ENCODE measurements around the gene NCKAP5L.
"Not testable (repeated sequence)": the region's sequence is repeated elsewhere in the genome, so short reads cannot be mapped to it uniquely, and the experiment has no call there.

The NCKAP5L gene

GRCh38 chr12:49798934-49799333, 29.3 kb downstream of the NCKAP5L start:
- no peak for DNase-seq

DNA sequence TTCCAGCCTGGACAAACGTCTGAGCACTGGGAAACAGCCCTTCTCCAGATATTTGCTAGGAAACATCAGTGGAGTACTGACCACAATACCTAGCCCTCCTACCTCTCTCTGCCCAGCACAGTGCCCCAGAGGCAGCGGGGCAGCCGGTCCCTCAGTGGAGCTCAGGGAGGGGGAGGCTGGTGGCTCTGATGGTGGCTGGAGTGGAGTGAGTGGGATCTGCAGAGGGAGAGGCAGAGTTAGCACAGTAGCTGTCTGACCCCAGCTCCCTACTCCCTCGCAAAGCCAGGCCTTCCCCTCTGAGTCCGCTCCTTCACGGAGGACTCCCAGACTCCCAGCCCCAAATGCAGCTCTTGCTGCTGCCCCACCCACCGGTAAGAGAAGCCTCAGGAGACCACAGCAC, 30.0 kb downstream of the NCKAP5L start:
- DNase-seq = no peak

DNA sequence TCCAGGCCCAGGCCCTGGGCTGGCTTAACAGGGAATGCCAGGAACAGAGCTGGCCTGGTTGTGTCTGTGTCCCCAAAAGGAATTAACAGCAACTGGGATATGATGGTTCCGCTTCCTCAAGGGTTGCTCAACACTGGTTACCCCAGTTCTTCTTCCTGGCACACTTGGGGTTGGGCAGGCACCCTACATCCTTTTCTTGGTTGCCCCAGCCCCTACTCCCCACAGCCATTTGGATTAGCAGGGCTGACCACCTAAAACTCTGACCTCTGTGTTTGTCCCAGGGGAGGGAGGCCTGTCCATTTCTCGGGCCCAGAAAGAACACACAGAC, 30.8 kb downstream of the NCKAP5L start:
- DNase-seq = no peak

GRCh38 chr12:49796606-49797448, 31.4 kb downstream of the NCKAP5L start:
- DNase-seq = no peak

GRCh38 chr12:49796155-49796554, 32.1 kb downstream of the NCKAP5L start:
- no peak for DNase-seq

GRCh38 chr12:49795654-49796105, 32.5 kb downstream of the NCKAP5L start:
- DNase-seq = no peak

DNA sequence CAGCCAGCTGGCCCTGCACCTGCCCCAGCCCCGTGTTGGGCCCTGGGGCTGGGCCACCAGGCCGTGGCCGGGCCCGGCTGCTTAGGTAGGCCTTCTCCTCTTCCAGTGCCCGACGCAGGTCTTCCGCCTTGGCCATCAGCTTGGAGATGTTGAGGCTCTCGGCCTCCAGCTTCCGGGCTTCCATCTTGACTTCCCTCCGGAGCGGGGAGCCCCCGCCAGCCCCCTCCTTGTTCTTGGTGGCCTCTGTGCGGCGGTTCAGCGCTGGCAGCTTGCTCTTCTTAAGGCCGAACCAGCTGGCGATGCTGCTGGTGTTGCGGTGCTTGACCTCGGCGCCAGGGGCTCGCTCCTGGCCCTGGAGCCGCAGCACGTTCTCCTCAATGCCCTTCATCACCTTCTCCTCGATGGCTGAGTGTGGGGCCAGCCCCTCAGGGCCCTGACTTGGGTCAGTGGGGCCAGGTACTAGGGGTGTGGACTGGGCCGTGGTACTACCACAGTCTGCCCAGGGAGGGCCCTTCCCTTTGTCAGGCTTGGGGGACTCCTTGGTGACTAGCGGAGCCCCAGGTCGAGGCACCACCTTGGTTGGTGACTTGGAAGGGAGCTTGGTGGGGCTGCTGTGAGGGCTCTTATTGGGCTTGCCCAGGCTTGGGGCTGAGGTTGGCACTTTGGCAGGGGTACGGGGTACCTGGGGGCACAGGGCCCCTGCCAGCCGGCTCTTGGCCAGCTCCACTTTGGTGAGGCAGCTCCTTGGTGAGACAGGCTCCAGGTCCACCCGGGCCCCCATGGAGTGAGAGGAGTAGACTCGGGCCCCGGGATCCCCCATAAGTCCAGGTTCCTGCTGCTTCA, 33.2 kb downstream of the NCKAP5L start:
- DNase-seq = no peak

DNA sequence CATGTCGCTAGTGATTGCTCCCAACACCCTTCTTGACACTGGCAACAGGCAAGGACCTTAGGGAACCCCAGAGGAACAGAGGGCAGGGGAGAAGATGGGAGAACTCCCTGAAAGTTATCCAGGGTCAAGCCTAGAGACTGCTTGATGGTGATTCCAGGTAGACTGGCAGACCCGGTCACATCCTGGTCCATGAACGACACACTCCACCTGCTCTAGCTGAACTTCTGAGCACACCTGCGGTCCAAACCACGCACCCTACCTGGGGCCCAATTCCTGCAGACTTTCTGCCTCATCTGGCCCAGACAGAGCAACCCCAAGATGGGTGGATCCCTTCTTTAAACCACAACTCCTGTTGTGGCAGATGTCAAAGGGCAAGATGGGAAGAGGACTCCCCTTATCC, 34.2 kb downstream of the NCKAP5L start:
- DNase-seq = no peak

DNA sequence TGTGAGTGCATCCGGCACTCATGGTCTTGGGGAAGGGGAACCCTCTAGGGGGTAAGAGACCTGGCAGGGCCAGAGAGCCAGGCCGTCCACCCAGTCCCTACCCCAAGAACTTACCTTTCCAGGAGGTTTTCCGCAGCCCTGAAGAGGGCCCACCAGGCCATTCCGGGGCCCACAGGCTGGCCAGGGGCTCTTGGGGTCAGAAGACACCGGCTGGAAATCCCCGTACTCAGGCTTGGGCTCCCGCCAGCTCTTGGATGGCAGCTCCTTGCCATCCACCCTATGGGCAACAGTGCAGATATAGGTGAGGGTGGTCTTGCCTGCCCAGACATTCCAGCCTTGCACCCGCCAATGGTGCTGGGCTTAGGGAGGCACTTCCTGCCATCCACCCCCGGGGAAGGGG, 34.6 kb downstream of the NCKAP5L start:
- DNase-seq = no peak

- DNase-seq = no peak
Measured at GRCh38 chr12:49792976-49793580, 35.1 kb downstream of the NCKAP5L start.

DNA sequence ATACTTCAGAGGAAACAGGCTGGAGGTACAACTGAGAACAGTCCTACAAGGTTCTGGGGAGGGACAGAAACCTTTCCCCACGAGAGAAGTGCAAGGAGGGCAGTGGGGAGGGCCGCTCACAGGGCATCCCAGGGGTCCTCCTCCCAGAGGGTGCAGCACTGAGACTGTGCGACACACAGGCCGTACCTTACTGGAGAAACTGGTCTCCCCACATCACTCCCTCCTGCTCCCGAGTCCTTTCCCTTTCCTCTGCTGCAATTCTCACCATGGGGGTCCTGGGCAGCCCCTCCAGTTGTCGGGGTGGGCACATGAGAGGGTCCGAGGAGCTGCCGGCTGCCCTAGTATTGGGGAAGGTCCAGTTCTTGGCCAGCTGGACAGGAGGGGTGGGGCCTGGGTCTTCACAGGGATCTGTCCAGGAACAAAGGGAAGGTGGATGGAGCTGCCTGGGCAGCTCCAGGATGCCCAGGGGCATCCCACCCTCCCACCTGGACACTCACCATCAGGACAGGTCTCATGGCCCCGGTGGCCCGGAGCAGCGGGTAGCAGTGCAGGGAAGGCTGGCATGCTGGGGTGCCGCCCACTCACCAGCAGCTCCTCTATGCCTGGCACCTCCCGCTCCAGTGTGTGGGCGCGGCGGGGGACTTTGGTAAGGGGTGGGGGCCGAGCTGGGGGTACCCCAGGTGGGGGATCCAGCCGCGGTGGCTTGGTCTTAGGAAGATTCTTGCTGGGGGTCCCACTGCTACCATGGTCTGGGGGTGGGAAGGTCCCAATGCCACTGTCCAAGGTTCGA, 35.8 kb downstream of the NCKAP5L start:
- no peak for DNase-seq

GRCh38 chr12:49791700-49792099, 36.5 kb downstream of the NCKAP5L start:
- DNase-seq = no peak

DNA sequence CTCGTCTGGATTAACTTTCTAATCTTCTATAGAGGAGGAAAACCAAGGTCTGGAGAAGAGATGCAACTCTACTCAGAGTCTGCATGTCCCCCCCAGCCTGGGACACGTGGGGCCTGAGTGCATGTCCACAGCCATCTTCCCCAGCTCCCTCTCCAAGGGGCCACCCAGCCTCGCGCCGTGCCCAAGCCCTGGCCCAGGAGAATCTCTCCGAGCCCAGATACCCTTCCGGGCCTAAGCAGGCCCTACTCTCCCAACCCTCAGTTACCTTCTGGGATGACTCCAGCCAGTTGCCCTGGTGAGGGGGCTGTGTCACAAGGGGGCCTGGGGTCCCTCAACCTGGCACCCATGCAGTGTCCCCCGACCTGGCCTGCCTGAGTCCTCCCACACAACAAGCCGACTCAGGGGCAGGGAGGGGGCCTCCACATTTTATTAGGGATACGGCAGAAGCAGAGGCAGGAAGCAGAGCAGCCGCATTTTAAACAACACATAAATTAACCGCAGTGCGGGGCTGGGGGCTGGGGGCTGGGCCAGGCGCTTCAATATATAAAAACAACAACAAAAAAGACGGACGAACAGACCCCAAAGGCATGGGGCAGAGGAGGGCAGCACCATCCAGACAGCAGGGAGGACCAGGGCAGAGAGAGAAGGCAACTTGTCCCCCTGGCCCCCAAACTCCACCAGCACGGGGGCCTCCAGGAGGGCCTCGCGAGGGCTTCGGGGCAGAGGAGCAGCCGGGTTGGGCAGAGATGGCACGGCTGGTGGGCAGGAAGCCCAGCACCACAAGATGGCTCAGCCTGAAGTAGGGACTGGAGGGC, 37.3 kb downstream of the NCKAP5L start:
- DNase-seq = no peak

- DNase-seq = no peak
Measured at GRCh38 chr12:49789992-49790391, 38.2 kb downstream of the NCKAP5L start.

DNA sequence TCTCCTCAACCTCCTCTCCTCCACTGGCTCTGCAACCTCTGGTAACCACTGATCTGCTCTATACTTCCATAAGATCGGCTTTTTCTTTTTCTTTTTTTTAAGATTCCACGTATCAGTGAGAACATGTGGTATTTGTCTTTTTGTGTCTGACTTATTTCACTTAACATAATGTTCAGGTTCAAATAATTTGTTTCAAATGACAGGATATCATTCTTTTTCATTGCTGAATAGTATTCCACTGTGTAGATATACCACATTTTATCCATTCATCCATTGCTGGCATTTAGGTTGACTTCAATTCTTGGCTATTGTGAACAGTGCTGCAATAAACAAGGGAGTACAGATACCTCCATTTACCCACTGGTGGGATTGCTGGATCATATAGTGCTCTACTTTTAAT, 40.5 kb downstream of the NCKAP5L start:
- DNase-seq = no peak

GRCh38 chr12:49784756-49785409, 43.3 kb downstream of the NCKAP5L start:
- DNase-seq = no peak

- no peak for DNase-seq
Measured at GRCh38 chr12:49783917-49784676, 44.1 kb downstream of the NCKAP5L start.

DNA sequence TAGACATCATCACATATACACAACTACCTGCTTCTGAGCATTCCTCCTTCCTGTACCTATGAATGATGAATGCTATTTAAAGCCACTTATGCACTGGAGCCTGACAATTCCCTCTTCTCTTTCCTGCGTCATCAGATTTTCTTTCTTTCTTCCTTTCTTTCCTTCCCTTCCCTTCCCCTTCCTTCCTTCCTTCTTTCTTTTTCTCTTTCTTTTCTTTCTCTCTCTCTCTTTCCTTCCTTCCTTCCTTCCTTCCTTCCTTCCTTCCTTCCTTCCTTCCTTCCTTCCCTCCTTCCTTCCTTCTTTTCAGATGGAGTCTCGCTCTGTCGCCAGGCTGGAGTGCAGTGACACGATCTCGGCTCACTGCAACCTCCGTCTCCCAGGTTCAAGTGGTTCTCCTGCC, 47.3 kb downstream of the NCKAP5L start:
- not testable (repeated sequence) for DNase-seq

DNA sequence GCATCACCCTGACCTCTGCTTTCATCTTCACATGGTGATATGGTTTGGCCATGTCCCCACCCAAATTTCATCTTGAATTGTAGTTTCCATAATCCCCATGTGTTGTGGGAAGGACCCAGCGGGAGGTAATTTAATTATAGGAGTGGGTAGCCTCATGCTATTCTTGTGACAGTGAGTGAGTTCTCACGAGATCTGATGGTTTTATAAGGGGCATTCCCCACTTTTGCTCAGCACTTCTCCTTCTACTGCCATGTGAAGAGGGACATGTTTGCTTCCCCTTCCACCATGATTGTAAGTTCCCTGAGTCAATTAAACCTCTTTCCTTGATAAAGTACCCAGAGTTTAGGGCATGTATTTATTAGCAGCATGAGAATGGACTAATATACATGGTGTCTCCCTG, 48.6 kb downstream of the NCKAP5L start:
- DNase-seq = no peak
